Adrenal gland (tissue), 5 donors: ENCODE data around the gene TAC3.

Source experiments
- CTCF ChIP-seq, 6 experiments: fragments of 450-650 bp in 4 of 6; fragments of 200-600 bp in 2 of 6; sonication (generic) in 1 of 6; IDR thresholded peaks; 1 replicate in 5 of 6; 2 replicates in 1 of 6; pipeline versions ENCODE4 v1.5.1 to v1.8.0; 2016 to 2021; ENCODE audit warnings: antibody characterized with exemption in 6 of 6, mild to moderate bottlenecking in 2 of 6, moderate library complexity in 1 of 6
- POLR2A ChIP-seq, 2 donors: fragments of 450-650 bp; IDR thresholded peaks; one replicate each; pipeline ENCODE4 v1.6.1; 2017; ENCODE audit warnings: antibody characterized with exemption in 2 of 2, mild to moderate bottlenecking in 2 of 2, moderate library complexity in 1 of 2
- donor health status: DM: no; HTN: no; CAD: no.

- TF ChIP-seq CTCF (IDR thresholded peaks at IDR 0.05) = no peak
- TF ChIP-seq POLR2A (IDR thresholded peaks at IDR 0.05) = no peak
Measured at GRCh38 chr12:56989861-56990610, 26.3 kb downstream of the TAC3 start.
